NT2/D1 (cell line): ENCODE measurements around the gene SERPINE1.

Source experiments
- SUZ12 ChIP-seq: IDR thresholded peaks from 2 replicates; pipeline ENCODE4 v1.6.1; 2011; ENCODE audit not compliant: insufficient read length, insufficient read depth; ENCODE audit errors: extremely low read depth
- YY1 ChIP-seq: IDR thresholded peaks from 2 replicates; pipeline ENCODE4 v1.6.1; 2011; ENCODE audit not compliant: insufficient read length, insufficient read depth

DNA sequence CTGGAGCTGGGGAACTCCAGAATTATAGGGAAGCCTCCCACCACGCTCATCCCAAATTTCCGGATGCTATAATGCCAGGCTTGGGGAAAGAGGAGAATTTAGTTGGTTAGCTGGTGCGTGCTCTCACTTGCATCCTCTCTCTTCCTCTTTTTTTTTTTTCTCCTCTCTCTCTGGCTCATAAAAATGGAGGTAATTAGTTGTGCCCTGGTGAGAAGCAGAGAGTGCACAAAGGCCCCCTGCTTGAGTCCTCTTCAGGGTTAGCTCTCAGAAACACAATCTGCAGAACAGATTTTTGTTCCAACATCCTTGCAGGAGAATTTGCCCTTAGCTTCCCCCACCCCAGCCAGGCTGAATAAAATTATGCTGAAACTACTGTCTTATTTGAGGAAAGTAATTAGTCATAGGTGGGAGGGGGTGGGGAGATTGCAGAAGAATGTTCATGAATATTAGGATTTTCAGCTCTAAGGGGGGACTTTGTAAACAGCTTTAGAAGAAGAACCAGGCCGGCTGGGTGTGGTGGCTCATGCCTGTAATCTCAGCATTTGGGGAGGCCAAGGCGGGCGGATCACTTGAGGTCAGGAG, 7.6 kb downstream of the SERPINE1 start:
- TF ChIP-seq SUZ12, result no peak
- no peak for TF ChIP-seq YY1
